T-cell (primary cell): Measurements from ENCODE around the gene OAF. TPM values are rescaled to one million over a fixed set of nuclear protein-coding genes. Genes with fewer than 3 reads are reported as not detected.

ENCODE experiments used
- ATAC-seq, 4 experiments: fragments of 200-7000 bp in 3 of 4; fragments of 150-1000 bp in 1 of 4; cut with Tn5 transposase; replicated peaks in 1 of 4; 1 replicate in 3 of 4; 2 replicates in 1 of 4; pipeline ENCODE4 v1.10.0; 2021; ENCODE audit warnings: moderate library complexity in 3 of 4, mild to moderate bottlenecking in 2 of 4, moderate number of reproducible peaks in 1 of 4
- CTCF ChIA-PET, 2 donors: fragments of 300-600 bp; sonication (Branson Sonifier 250); formaldehyde crosslinking; loops; one replicate each; lab custom pipeline; 2022; ENCODE audit warnings: antibody characterized with exemption in 2 of 2; lab: Charles Lee
- POLR2A ChIA-PET, 2 donors: fragments of 300-600 bp; sonication (Branson Sonifier 250); formaldehyde crosslinking; loops; one replicate each; lab custom pipeline; 2022; ENCODE audit warnings: antibody characterized with exemption in 2 of 2; lab: Charles Lee
- DNase-seq, 35 experiments: peaks; one replicate each; pipeline versions ENCODE4 v3.0.0 to v3.0.0-alpha.2; 2013 to 2023
- H3K27ac ChIP-seq: one replicate; pipeline ENCODE4 v1.5.1; 2013; ENCODE audit warnings: low read length
- H3K27me3 ChIP-seq, 2 experiments: replicated peaks in 1 of 2; 1 replicate in 1 of 2; 2 replicates in 1 of 2; pipeline versions ENCODE4 v1.6.1 to v1.7.0; 2013; ENCODE audit warnings: low read length in 1 of 2, mixed read lengths in 1 of 2; ENCODE audit not compliant: control insufficient read depth in 2 of 2, insufficient read depth in 2 of 2; ENCODE audit errors: extremely low read depth in 1 of 2
- H3K36me3 ChIP-seq, 2 donors: 1 replicate in 1 of 2; 2 replicates in 1 of 2; pipeline versions ENCODE4 v1.6.1 to v1.7.0; 2013; ENCODE audit warnings: low read length in 1 of 2; ENCODE audit not compliant: control insufficient read depth in 2 of 2, insufficient read depth in 1 of 2; ENCODE audit errors: extremely low read depth in 1 of 2
- H3K4me1 ChIP-seq, 2 experiments: 1 replicate in 1 of 2; 2 replicates in 1 of 2; pipeline versions ENCODE4 v1.6.1 to v1.7.0; 2013; ENCODE audit warnings: low read length in 2 of 2, mixed read lengths in 1 of 2; ENCODE audit not compliant: insufficient read depth in 2 of 2, control insufficient read depth in 1 of 2; ENCODE audit errors: extremely low read depth in 1 of 2
- H3K4me3 ChIP-seq, 2 donors: 1 replicate in 1 of 2; 2 replicates in 1 of 2; pipeline versions ENCODE4 v1.5.1 to v1.7.0; 2013; ENCODE audit warnings: mild to moderate bottlenecking in 2 of 2, low read length in 1 of 2, moderate library complexity in 1 of 2; ENCODE audit not compliant: control insufficient read depth in 1 of 2; ENCODE audit errors: extremely low read depth in 1 of 2
- H3K9me3 ChIP-seq: 2 replicates; pipeline ENCODE4 v1.7.0; 2013
- H3K27ac Mint-ChIP-seq, 2 donors: one replicate each; pipeline ENCODE4 v1.8.0; 2020 to 2021; ENCODE audit warnings: mild to moderate bottlenecking in 2 of 2, mixed read lengths in 2 of 2
- H3K27me3 Mint-ChIP-seq, 2 donors: one replicate each; pipeline ENCODE4 v1.8.0; 2021 to 2022; ENCODE audit warnings: mixed read lengths in 2 of 2
- H3K36me3 Mint-ChIP-seq: one replicate; pipeline ENCODE4 v1.8.0; 2021; ENCODE audit warnings: mixed read lengths
- H3K4me1 Mint-ChIP-seq, 3 donors: one replicate each; pipeline ENCODE4 v1.8.0; 2020 to 2022; ENCODE audit warnings: mixed read lengths in 3 of 3, mild to moderate bottlenecking in 1 of 3
- H3K4me3 Mint-ChIP-seq, 3 donors: one replicate each; pipeline ENCODE4 v1.8.0; 2020 to 2022; ENCODE audit warnings: mild to moderate bottlenecking in 3 of 3, mixed read lengths in 3 of 3, moderate library complexity in 3 of 3
- H3K9me3 Mint-ChIP-seq, 3 donors: one replicate each; pipeline ENCODE4 v1.8.0; 2020 to 2022; ENCODE audit warnings: mixed read lengths in 3 of 3
- WGBS: methylation state at CpG from one replicate; pipeline ENCODE4 v1.1.5; 2013; ENCODE audit warnings: missing lambda C conversion rate; ENCODE audit not compliant: insufficient coverage; 5-methylcytosine and 5-hydroxymethylcytosine counted together
- total RNA-seq, 35 experiments: library from RNA in 6 of 35; stranded (reverse) in 6 of 35; fragments of 120-200 nt in 1 of 35; gene quantifications; one replicate each; pipeline versions ENCODE4 v1.2.1 to v1.2.4 and lab custom pipeline; 2013 to 2026

The OAF gene
- total RNA-seq, 5 donors from 2014 or later (not counting 1 experiment from before 2014, with no cell fraction given) = 3.2 to 6.0 (median 4.0) TPM

DNA sequence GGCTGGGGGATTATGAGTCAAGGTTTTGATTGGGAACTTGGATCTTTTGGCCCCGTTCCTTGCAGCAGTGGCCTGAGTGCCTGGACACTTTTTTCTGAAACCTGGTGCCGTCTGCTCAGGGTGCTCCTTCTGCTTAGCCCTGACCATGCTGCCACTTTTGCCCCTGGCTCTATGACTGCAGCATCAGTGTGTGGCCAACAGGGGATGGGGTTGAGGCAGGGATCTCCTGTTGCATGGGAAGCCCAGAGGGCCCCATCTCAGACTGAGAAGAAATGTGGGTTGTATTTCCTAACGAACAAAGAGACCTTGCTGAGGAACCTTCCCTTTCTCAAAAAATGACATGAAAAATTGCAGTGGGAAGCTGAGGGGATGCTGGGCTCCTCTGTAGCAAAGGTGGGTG is 47.8 kb downstream of the OAF start:
- H3K36me3 Mint-ChIP-seq = no peaks in the 10 kb centered on the region
- peaks cover 0 to 4% (median 3%) of the 10 kb centered on the region in 3 donors for H3K4me1 Mint-ChIP-seq
- 91% methylated on average over 2 of the region's 3 CpGs for WGBS
- no peak overlapping the region for H3K4me3 Mint-ChIP-seq
- Histone ChIP-seq H3K4me1 (peaks cover 0 to 2% of the 10 kb centered on the region in 2 experiments), H3K27me3 (peaks cover under 1 to 55% of the 10 kb centered on the region in 2 experiments), H3K9me3 (no peaks in the 10 kb centered on the region), H3K4me3 (no peak overlapping the region), H3K27ac (no peak overlapping the region), H3K36me3 (no peaks in the 10 kb centered on the region)
- H3K9me3 Mint-ChIP-seq = no peaks in the 10 kb centered on the region
- H3K27me3 Mint-ChIP-seq = peaks cover 57 to 68% of the 10 kb centered on the region in 2 donors
- no peak overlapping the region for H3K27ac Mint-ChIP-seq
- ChIA-PET CTCF (no interaction called here), POLR2A (no interaction called here)
- DNase-seq = no peak
- no peak for ATAC-seq

DNA sequence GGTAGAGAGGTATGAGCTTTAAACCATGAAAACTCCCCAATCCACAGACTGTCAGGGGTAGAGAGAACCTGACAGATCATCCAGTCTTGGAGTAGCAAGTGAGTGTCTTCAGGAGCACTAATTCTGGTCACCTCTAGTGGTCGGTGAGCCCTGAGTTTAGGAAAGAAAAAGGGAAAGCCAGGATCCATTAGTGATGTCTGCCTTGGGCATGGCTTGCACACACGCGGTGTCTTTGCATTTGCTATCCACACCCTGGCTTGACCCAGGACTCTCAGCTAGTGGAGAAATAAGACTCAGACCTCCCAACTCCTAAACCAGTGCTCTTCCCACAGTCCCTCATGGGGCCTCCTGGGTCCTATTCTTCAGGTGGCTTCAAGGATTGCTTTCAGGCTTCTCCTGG is 48.4 kb downstream of the OAF start:
- Histone ChIP-seq H3K4me3 (no peak overlapping the region), H3K9me3 (no peaks in the 10 kb centered on the region), H3K27ac (no peak overlapping the region), H3K27me3 (peaks cover 0 to 49% of the 10 kb centered on the region in 2 experiments), H3K36me3 (no peaks in the 10 kb centered on the region), H3K4me1 (peaks cover 0 to 2% of the 10 kb centered on the region in 2 experiments)
- Mint-ChIP-seq H3K36me3 (no peaks in the 10 kb centered on the region), H3K9me3 (no peaks in the 10 kb centered on the region), H3K27ac (no peak overlapping the region), H3K4me3 (no peak overlapping the region), H3K27me3 (peaks cover 52 to 65% of the 10 kb centered on the region in 2 donors), H3K4me1 (peaks cover 0 to 4% (median 3%) of the 10 kb centered on the region in 3 donors)
- 67% methylated on average over 1 of the region's 3 CpGs for WGBS
- POLR2A ChIA-PET = no interaction called here
- CTCF ChIA-PET = no interaction called here
- DNase-seq = no peak
- ATAC-seq = no peak

- WGBS = 92% methylated on average over 2 of the region's 7 CpGs
- no peaks in the 10 kb centered on the region for H3K9me3 Mint-ChIP-seq
- no peak for ATAC-seq
- no peak overlapping the region for H3K4me3 Mint-ChIP-seq
- ChIA-PET POLR2A (no interaction called here), CTCF (no interaction called here)
- H3K27me3 ChIP-seq = peaks cover 0 to 44% of the 10 kb centered on the region in 2 experiments
- peaks cover 54 to 58% of the 10 kb centered on the region in 2 donors for H3K27me3 Mint-ChIP-seq
- peaks cover 0 to 4% (median 3%) of the 10 kb centered on the region in 3 donors for H3K4me1 Mint-ChIP-seq
- H3K9me3 ChIP-seq = no peaks in the 10 kb centered on the region
- no peak overlapping the region for H3K27ac ChIP-seq
- no peak overlapping the region for H3K27ac Mint-ChIP-seq
- peaks cover 0 to 1% of the 10 kb centered on the region in 2 experiments for H3K4me1 ChIP-seq
- no peaks in the 10 kb centered on the region for H3K36me3 ChIP-seq
- no peak for DNase-seq
- no peaks in the 10 kb centered on the region for H3K36me3 Mint-ChIP-seq
- no peak overlapping the region for H3K4me3 ChIP-seq
Measured at GRCh38 chr11:120259988-120260565, 49.2 kb downstream of the OAF start.

DNA sequence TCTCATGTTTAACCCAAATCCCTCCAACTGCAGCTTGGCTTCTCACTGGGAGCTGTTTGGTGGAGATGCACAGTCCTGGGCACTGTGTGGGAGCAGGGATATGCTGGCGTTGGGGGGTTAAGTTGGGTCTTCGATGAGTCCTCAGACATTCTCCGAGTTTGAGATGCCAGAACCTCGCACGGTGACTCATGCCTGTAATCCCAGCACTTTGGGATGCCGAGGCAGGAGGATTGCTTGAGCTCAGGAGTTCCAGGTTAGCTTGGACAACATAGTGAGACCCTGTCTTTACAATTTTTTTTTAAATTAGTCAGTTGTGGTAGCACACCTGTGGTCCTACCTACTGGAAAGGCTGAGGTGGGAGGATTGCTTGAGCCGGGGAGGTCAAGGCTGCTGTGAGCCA is 49.8 kb downstream of the OAF start:
- H3K4me3 Mint-ChIP-seq = no peak overlapping the region
- Histone ChIP-seq H3K36me3 (no peaks in the 10 kb centered on the region), H3K27me3 (peaks cover 0 to 40% of the 10 kb centered on the region in 2 experiments), H3K27ac (no peak overlapping the region), H3K4me3 (no peak overlapping the region), H3K4me1 (no peaks in the 10 kb centered on the region), H3K9me3 (no peaks in the 10 kb centered on the region)
- no peak overlapping the region for H3K27ac Mint-ChIP-seq
- WGBS = 65% methylated on average over 6 of the region's 7 CpGs
- ChIA-PET POLR2A (no interaction called here), CTCF (no interaction called here)
- peaks cover 54 to 55% of the 10 kb centered on the region in 2 donors for H3K27me3 Mint-ChIP-seq
- H3K9me3 Mint-ChIP-seq = no peaks in the 10 kb centered on the region
- peaks cover 0 to 1% (median 0%) of the 10 kb centered on the region in 3 donors for H3K4me1 Mint-ChIP-seq
- no peaks in the 10 kb centered on the region for H3K36me3 Mint-ChIP-seq
- no peak for ATAC-seq
- DNase-seq = no peak

GRCh38 chr11:120261321-120261720 is 50.5 kb downstream of the OAF start:
- Mint-ChIP-seq H3K9me3 (no peaks in the 10 kb centered on the region), H3K36me3 (no peaks in the 10 kb centered on the region), H3K4me3 (no peak overlapping the region), H3K27ac (no peak overlapping the region), H3K4me1 (no peaks in the 10 kb centered on the region), H3K27me3 (peaks cover 54 to 55% of the 10 kb centered on the region in 2 donors)
- Histone ChIP-seq H3K27me3 (peaks cover 0 to 41% of the 10 kb centered on the region in 2 experiments), H3K9me3 (no peaks in the 10 kb centered on the region), H3K4me3 (no peak overlapping the region), H3K36me3 (no peaks in the 10 kb centered on the region), H3K4me1 (no peaks in the 10 kb centered on the region), H3K27ac (no peak overlapping the region)
- ChIA-PET POLR2A (no interaction called here), CTCF (no interaction called here)
- ATAC-seq (no peak), DNase-seq (no peak)

DNA sequence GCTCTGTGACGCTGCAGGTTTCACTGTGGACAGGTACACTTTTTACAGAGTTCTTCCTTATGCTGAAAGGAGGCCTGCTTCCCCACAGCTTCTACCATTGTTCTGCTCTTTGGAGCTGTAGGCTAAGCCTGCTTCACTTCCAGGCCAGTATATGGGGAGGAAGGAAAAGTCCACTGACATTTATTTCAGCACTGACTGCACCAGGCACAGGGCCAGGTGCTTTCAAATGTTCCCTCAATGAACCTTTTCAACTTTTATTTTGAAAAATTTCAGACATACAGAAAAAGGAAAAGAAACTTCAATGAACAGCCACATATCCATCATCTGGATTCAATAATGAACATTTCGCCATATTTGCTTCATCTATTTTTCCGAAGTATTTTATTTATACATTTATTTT is 51.1 kb downstream of the OAF start:
- ATAC-seq = no peak
- CTCF ChIA-PET = no interaction called here

More for the DNA sequence above, 51.1 kb downstream of the OAF start:
- no peaks in the 10 kb centered on the region for H3K9me3 ChIP-seq
- WGBS = no CpG with 5 or more reads among the region's 3 CpGs
- H3K4me1 ChIP-seq = no peaks in the 10 kb centered on the region
- peaks cover 0 to 40% of the 10 kb centered on the region in 2 experiments for H3K27me3 ChIP-seq
- no peak overlapping the region for H3K4me3 ChIP-seq
- H3K27ac ChIP-seq = no peak overlapping the region
- Mint-ChIP-seq H3K27me3 (peaks cover 54 to 55% of the 10 kb centered on the region in 2 donors), H3K9me3 (no peaks in the 10 kb centered on the region), H3K4me3 (no peak overlapping the region), H3K36me3 (no peaks in the 10 kb centered on the region), H3K4me1 (no peaks in the 10 kb centered on the region), H3K27ac (no peak overlapping the region)
- no peak for DNase-seq
- POLR2A ChIA-PET = no interaction called here
- no peaks in the 10 kb centered on the region for H3K36me3 ChIP-seq
